ENCODE results near the gene RGS14.

DNA sequence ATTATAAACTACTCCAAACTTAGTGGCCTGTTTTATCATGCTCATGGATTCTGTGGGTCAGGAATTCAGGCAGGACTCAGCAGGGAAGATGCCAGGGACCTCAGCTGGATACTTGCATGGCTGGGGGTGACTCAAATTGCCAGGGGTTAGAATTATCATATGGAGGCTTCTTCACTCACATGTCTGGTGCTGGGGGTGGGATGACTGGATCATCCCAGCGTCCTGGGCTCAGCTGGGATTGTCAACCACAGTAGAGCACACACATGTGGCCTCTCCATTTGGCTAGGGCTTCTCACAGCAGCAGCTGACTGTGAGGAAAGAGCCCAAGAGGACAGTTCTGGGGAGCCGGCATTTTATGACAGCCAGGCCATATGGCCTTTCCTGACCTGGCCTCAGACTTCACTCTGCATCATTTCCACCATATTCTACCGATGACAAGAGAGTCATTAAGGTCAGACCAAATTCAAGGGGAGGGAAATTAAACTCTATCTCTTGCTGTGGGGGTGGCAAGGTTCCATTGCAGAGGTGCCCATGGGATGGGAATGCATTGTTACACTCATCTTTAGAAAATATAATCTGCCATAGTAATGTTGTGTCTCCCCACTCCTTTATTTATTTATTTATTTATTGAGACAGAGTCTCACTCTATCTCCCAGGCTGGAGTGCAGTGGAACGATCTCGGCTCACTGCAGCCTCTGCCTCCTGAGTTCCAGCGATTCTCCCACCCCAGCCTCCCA, 63.5 kb downstream of the RGS14 start:
- TF ChIP-seq, protein P1, sequence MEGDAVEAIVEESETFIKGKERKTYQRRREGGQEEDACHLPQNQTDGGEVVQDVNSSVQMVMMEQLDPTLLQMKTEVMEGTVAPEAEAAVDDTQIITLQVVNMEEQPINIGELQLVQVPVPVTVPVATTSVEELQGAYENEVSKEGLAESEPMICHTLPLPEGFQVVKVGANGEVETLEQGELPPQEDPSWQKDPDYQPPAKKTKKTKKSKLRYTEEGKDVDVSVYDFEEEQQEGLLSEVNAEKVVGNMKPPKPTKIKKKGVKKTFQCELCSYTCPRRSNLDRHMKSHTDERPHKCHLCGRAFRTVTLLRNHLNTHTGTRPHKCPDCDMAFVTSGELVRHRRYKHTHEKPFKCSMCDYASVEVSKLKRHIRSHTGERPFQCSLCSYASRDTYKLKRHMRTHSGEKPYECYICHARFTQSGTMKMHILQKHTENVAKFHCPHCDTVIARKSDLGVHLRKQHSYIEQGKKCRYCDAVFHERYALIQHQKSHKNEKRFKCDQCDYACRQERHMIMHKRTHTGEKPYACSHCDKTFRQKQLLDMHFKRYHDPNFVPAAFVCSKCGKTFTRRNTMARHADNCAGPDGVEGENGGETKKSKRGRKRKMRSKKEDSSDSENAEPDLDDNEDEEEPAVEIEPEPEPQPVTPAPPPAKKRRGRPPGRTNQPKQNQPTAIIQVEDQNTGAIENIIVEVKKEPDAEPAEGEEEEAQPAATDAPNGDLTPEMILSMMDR (IDR thresholded peaks at IDR 0.05) = no peak
- no peak for TF ChIP-seq ZFX (IDR thresholded peaks at IDR 0.05; ENCODE audit: borderline replicate concordance)
